ENCODE measurements around the gene HLA-DMA. TPM values are rescaled to one million over a fixed set of nuclear protein-coding genes. Genes with fewer than 3 reads are reported as not detected.

HLA-DMA gene
- total and polyA plus RNA-seq, 4 donors: 6.2 to 15.1 (median 8.9) TPM

GRCh38 chr6:32983964-32984621 is 31.2 kb upstream of the HLA-DMA start:
- Histone ChIP-seq H3K9ac (ENCODE audit: low read depth in 1 of 2, low read length in 2 of 2) (no peak overlapping the region), H3K27ac (ENCODE audit: low read depth in 1 of 2, low read length in 2 of 2) (no peak overlapping the region), H3K36me3 (ENCODE audit: control insufficient read depth in 4 of 4, insufficient read depth in 3 of 4, low read depth in 1 of 4, low read length in 3 of 4) (peaks cover 12 to 31% (median 26%) of the 10 kb centered on the region in 4 donors), H3K27me3 (ENCODE audit: control insufficient read depth in 4 of 4, insufficient read depth in 4 of 4, low read length in 3 of 4) (no peaks in the 10 kb centered on the region), H3K4me1 (ENCODE audit: control insufficient read depth in 4 of 4, insufficient read depth in 4 of 4, low read length in 3 of 4) (peaks cover 0 to 11% (median 4%) of the 10 kb centered on the region in 4 donors), H3K9me3 (ENCODE audit: control insufficient read depth in 4 of 4, low read length in 3 of 4) (no peaks in the 10 kb centered on the region), H3K4me3 (ENCODE audit: low read depth in 1 of 3, low read length in 3 of 3) (no peak overlapping the region)
- no peak for DNase-seq (ENCODE audit: low spot score)
- 41% methylated on average over 3 of the region's 3 CpGs for WGBS
- TF ChIP-seq ATF3 (IDR thresholded peaks at IDR 0.05): no peak
- TF ChIP-seq JUND (IDR thresholded peaks at IDR 0.05): no peak
- no peak for TF ChIP-seq SP1 (IDR thresholded peaks at IDR 0.05)
- TF ChIP-seq NR2F2 (IDR thresholded peaks at IDR 0.05): no peak
- TF ChIP-seq CTCF (IDR thresholded peaks at IDR 0.05; ENCODE audit: low read depth, low read length, missing input control): no peak
- TF ChIP-seq YY1 (IDR thresholded peaks at IDR 0.05): no peak
- no peak for TF ChIP-seq MAX (IDR thresholded peaks at IDR 0.05)

- peaks cover 0 to 13% (median 8%) of the 10 kb centered on the region in 4 donors for H3K4me1 ChIP-seq (ENCODE audit: control insufficient read depth in 4 of 4, insufficient read depth in 4 of 4, low read length in 3 of 4)
- 56% methylated on average over 1 of the region's 1 CpG for WGBS
These were observed 30.6 kb upstream of the HLA-DMA start for GRCh38 chr6:32983493-32983848.

More at GRCh38 chr6:32983493-32983848, 30.6 kb upstream of the HLA-DMA start:
- no peak for DNase-seq (ENCODE audit: low spot score)
- Histone ChIP-seq H3K27me3 (ENCODE audit: control insufficient read depth in 4 of 4, insufficient read depth in 4 of 4, low read length in 3 of 4) (no peaks in the 10 kb centered on the region), H3K4me3 (ENCODE audit: low read depth in 1 of 3, low read length in 3 of 3) (no peak overlapping the region), H3K9ac (ENCODE audit: low read depth in 1 of 2, low read length in 2 of 2) (no peak overlapping the region), H3K9me3 (ENCODE audit: control insufficient read depth in 4 of 4, low read length in 3 of 4) (no peaks in the 10 kb centered on the region), H3K27ac (ENCODE audit: low read depth in 1 of 2, low read length in 2 of 2) (no peak overlapping the region), H3K36me3 (ENCODE audit: control insufficient read depth in 4 of 4, insufficient read depth in 3 of 4, low read depth in 1 of 4, low read length in 3 of 4) (peaks cover 14 to 37% (median 31%) of the 10 kb centered on the region in 4 donors)
- TF ChIP-seq MAX (IDR thresholded peaks at IDR 0.05) (no peak), REST (IDR thresholded peaks at IDR 0.05) (no peak), SP1 (IDR thresholded peaks at IDR 0.05) (no peak), JUND (IDR thresholded peaks at IDR 0.05) (no peak), ATF3 (IDR thresholded peaks at IDR 0.05) (no peak), HNF4A (conservative IDR thresholded peaks at IDR 0.05) (no peak), GABPA (IDR thresholded peaks at IDR 0.05 in 1 of 2, conservative IDR thresholded peaks at IDR 0.05 in 1 of 2) (no peak), FOXA2 (IDR thresholded peaks at IDR 0.05) (no peak), EGR1 (IDR thresholded peaks at IDR 0.05; ENCODE audit: low read depth in 2 of 2) (no peak), RAD21 (IDR thresholded peaks at IDR 0.05) (no peak), RXRA (IDR thresholded peaks at IDR 0.05) (no peak), HNF4G (IDR thresholded peaks at IDR 0.05) (no peak), FOXA1 (IDR thresholded peaks at IDR 0.05) (no peak), ZBTB33 (IDR thresholded peaks at IDR 0.05) (no peak)

Measured in liver (tissue), 9 donors.